ENCODE data around the gene TALDO1.
A peak's percentile ranks its signal among the peaks of the same experiment; 100 is the strongest.

Gene TALDO1

DNA sequence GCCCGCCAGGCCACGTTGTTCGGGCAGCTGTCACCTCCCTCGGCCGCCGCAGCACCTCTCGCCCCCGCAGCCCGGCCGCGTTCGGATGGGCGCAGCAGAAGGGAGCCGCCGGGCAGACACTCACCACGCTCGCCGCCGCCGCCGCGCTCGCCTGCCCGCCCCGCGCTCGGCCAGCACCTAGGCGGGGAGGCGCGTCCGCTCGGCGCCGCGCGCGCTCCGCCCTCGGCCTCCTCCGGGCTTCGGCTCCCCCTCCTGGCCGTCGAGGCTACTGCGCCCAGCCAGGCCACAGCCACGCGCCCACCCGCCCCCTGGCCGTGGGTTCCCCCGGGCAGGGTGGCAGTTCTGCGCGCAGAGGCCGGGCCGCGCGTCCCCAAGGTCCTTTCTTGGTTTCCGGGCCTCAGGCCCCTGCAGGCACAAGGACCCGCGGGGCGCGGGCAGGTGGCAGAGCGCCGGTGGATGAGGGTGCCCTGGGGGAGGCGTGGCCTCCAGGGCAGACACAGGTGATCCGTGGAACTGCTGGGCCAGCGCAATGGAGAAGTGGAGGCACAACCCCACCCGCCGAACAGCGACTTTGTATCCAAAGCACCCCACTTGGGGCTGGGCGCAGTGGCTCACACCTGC, 50.9 kb downstream of the TALDO1 start, which contains the start of gene SLC25A22:
TSS of gene SLC25A22 (minus strand) at position 189 of the 621 bp plus-strand sequence. CDS start 3,275 bp downstream, outside the sequence.
- H3K4me1 ChIP-seq (ENCODE audit: control insufficient read depth, insufficient read depth, low read length, poor library complexity, severe bottlenecking), result peaks cover 15% of the 10 kb centered on the region
- H3K4me3 ChIP-seq (ENCODE audit: extremely low read depth, insufficient read depth, low read length, poor library complexity, severe bottlenecking), result peak within 1 kb of the TSS; percentile 71
- 7 to 9% methylated on average over 54 to 69 of the region's 69 CpGs for WGBS, 2 experiments (ENCODE audit: insufficient coverage in 2 of 2)
- peaks cover 48% of the 10 kb centered on the region for H3K36me3 ChIP-seq (ENCODE audit: control insufficient read depth, insufficient read depth, low read length)
- H3K27ac ChIP-seq (ENCODE audit: low read depth, low read length, severe bottlenecking), result peak within 1 kb of the TSS; percentile 88
- H3K9me3 ChIP-seq (ENCODE audit: control insufficient read depth, low read length), result no peaks in the 10 kb centered on the region

DNA sequence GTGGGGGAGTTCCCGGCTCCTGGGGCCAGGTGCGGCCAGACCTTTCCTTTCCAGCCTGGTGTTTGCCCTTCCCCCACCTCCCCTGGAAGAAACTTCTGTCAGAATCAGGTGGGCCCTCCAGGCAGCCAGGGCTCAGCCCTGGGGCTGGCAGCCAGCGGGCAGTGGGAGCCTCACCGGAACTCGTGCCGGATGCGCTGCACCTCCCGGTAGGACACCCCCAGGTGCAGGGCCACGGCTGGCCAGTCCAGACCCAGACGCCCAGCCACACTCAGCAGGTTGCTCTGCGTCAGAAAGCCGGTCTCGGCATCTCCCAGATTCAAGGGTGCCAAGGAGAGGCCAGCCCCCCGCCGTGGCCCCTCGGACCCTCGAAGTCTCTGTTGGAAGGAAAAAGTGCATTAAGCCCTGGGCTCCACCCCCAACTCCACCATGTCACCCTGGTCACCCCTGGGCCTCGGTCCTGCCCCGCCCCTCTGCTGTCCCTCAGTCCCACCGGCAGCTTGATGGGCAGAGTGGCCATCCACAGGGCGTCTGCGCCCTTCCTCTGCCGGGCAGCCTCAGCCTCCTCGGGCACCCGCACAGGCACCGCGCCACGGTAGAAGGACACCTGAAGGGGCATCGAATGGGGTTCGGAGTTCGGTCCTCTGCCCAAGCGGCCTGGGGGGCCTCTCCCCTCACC, 52.5 kb downstream of the TALDO1 start:
- H3K9me3 ChIP-seq (ENCODE audit: control insufficient read depth, low read length), result no peaks in the 10 kb centered on the region
- H3K27ac ChIP-seq (ENCODE audit: low read depth, low read length, severe bottlenecking), result no peak overlapping the region
- peaks cover 36% of the 10 kb centered on the region for H3K36me3 ChIP-seq (ENCODE audit: control insufficient read depth, insufficient read depth, low read length)
- no peak overlapping the region for H3K4me3 ChIP-seq (ENCODE audit: extremely low read depth, insufficient read depth, low read length, poor library complexity, severe bottlenecking)
- H3K4me1 ChIP-seq (ENCODE audit: control insufficient read depth, insufficient read depth, low read length, poor library complexity, severe bottlenecking), result peaks cover 28% of the 10 kb centered on the region
- 96 to 97% methylated on average over 27 to 28 of the region's 32 CpGs for WGBS, 2 experiments (ENCODE audit: insufficient coverage in 2 of 2)

DNA sequence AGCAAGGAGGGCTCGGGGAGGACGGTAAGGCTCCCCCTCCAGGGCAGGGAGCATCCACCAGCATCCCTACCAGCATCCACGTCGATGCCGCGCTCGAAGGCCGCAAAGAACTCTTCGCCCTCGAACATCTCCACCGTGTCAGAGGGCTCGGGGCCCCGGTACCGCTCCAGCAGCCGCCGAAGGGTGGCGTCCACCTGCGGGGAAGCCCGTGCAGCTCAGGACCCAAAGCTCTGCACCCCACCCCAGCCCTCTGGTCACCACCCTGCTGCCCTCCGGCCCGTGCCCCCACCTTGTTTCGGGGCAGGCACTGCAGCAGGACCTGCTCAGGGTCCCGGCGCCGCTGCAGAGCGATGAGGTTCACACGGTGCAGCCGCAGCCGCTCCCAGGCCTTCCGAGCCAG, 53.2 kb downstream of the TALDO1 start:
- Histone ChIP-seq H3K4me1 (ENCODE audit: control insufficient read depth, insufficient read depth, low read length, poor library complexity, severe bottlenecking) (peaks cover 28% of the 10 kb centered on the region), H3K27ac (ENCODE audit: low read depth, low read length, severe bottlenecking) (no peak overlapping the region), H3K36me3 (ENCODE audit: control insufficient read depth, insufficient read depth, low read length) (peaks cover 36% of the 10 kb centered on the region), H3K9me3 (ENCODE audit: control insufficient read depth, low read length) (no peaks in the 10 kb centered on the region), H3K4me3 (ENCODE audit: extremely low read depth, insufficient read depth, low read length, poor library complexity, severe bottlenecking) (no peak overlapping the region)
- 95 to 97% methylated on average over 22 to 28 of the region's 30 CpGs for WGBS, 2 experiments (ENCODE audit: insufficient coverage in 2 of 2)

DNA sequence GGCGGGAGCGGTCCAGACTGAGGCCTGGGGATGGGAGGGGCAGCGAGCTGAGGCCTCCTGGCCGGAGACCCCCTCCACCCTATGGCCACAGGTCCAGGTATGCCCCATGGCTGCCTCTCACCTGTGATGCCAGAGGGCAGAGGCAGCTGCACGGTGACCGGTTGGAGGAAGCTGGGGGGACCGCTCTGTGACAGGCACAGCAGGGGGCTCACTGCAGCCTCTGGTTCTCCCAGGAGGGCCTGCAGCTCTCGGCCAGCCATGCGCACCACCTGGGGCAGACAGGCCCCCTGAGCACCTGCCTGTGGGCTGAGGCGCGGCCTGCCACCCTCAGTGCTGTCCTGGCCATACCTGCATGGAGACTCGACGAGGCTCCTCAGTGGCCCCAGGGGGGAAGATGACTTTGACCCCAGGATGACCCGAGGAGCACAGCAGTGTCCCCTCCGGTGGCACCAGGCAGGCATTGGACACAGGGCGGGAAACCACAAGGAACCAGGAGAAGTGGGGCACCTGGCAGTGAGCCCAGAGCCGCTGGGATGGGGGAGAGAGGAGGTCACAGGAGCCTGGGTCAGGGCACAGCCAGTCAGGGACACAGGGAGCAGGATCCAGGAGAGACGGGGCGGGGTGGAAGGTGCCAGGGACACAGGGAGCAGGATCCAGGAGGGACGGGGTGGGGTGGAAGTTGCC, 54.0 kb downstream of the TALDO1 start:
- no peaks in the 10 kb centered on the region for H3K9me3 ChIP-seq (ENCODE audit: control insufficient read depth, low read length)
- peaks cover 23% of the 10 kb centered on the region for H3K4me1 ChIP-seq (ENCODE audit: control insufficient read depth, insufficient read depth, low read length, poor library complexity, severe bottlenecking)
- 95 to 96% methylated on average over 18 to 19 of the region's 20 CpGs for WGBS, 2 experiments (ENCODE audit: insufficient coverage in 2 of 2)
- no peak overlapping the region for H3K27ac ChIP-seq (ENCODE audit: low read depth, low read length, severe bottlenecking)
- peaks cover 36% of the 10 kb centered on the region for H3K36me3 ChIP-seq (ENCODE audit: control insufficient read depth, insufficient read depth, low read length)
- H3K4me3 ChIP-seq (ENCODE audit: extremely low read depth, insufficient read depth, low read length, poor library complexity, severe bottlenecking), result no peak overlapping the region

DNA sequence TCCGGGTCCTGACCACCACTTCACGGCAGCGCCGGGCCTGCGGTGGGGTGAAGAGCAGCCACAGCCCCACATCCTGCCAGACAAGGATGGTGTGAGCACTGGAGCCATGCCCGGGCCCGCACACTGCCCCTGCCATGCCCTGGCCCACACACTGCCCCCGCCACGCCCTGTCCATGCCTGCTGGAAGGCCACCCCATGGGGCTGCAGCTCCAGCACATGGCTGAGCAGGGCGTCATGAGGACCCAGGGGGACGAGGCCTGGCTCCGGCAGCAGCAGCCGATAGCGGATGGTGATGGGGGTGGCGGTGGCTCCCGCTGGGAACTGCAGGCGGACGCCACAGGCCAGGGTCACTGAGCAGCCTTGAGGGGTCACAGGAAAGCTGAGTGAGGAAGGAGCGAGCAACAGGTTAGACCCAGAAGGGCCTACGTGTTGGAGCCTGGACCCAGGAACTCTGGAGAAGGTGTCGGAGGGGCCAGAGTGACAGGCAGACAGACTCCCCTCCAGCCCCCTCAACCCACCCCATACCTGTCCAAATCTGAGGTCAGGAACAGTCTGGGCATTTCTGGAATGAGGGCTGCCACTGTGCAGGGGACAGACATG, 54.9 kb downstream of the TALDO1 start:
- no peaks in the 10 kb centered on the region for H3K9me3 ChIP-seq (ENCODE audit: control insufficient read depth, low read length)
- no peak overlapping the region for H3K27ac ChIP-seq (ENCODE audit: low read depth, low read length, severe bottlenecking)
- WGBS, 2 experiments (ENCODE audit: insufficient coverage in 2 of 2), result 95 to 97% methylated on average over 19 to 20 of the region's 21 CpGs
- no peak overlapping the region for H3K4me3 ChIP-seq (ENCODE audit: extremely low read depth, insufficient read depth, low read length, poor library complexity, severe bottlenecking)
- peaks cover 36% of the 10 kb centered on the region for H3K36me3 ChIP-seq (ENCODE audit: control insufficient read depth, insufficient read depth, low read length)
- H3K4me1 ChIP-seq (ENCODE audit: control insufficient read depth, insufficient read depth, low read length, poor library complexity, severe bottlenecking), result peaks cover 15% of the 10 kb centered on the region

DNA sequence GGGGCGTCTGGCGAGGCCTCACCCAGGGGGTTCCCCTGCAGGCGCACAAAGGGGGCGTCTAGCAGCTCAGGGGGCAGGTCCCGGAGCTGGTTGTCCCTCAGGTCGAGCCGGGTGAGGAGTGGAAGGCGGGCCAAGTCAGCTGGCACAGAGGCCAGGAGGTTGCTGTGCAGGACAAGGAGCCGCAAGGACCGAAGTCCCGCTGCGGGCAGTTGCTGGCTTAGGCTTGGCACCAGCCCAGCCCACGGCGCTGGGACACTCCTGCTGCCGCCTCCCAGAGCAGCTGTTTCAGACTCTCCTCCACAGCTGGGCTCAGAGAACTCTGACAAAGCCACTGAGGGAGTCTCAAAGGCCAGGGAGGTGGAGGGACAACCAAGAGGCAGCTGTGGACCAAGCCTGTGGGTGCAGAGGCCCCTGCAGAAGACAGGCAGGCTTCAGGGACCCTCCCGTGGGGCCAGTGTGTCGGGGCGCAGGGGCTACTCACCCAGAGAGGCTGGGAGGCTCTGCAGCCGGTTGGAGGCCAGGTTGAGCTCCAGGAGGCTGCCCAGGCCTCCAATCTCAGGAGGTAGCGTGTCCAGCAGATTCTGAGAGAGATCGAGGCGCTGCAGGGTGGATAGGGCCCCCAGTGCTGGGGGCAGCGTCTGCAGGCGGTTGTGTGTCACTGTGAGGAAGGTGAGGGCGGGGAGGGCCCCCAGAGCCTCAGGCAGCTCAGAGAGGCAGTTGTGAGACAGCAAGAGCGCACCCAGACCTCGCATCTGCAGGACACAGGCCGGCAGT, 55.6 kb downstream of the TALDO1 start:
- no peak overlapping the region for H3K4me3 ChIP-seq (ENCODE audit: extremely low read depth, insufficient read depth, low read length, poor library complexity, severe bottlenecking)
- H3K9me3 ChIP-seq (ENCODE audit: control insufficient read depth, low read length), result no peaks in the 10 kb centered on the region
- H3K36me3 ChIP-seq (ENCODE audit: control insufficient read depth, insufficient read depth, low read length), result peaks cover 36% of the 10 kb centered on the region
- peaks cover 15% of the 10 kb centered on the region for H3K4me1 ChIP-seq (ENCODE audit: control insufficient read depth, insufficient read depth, low read length, poor library complexity, severe bottlenecking)
- 94% methylated on average over 28 of the region's 28 CpGs for WGBS, 2 experiments (ENCODE audit: insufficient coverage in 2 of 2)
- H3K27ac ChIP-seq (ENCODE audit: low read depth, low read length, severe bottlenecking), result no peak overlapping the region

DNA sequence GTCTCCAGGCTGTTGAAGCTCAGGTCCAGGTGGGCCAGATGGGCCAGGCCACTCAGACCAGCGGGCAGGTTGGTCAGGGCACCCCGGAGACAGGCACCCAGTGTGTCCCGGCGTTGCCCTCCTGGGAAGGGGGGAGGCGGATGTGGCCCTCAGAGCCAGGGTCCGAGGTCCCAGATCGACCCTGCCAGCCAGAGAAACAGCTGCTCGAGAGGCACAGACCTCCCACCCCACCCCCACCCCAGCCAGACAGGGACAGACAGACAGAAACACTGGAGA, 56.1 kb downstream of the TALDO1 start:
- H3K4me1 ChIP-seq (ENCODE audit: control insufficient read depth, insufficient read depth, low read length, poor library complexity, severe bottlenecking), result peaks cover 15% of the 10 kb centered on the region
- WGBS, 2 experiments (ENCODE audit: insufficient coverage in 2 of 2), result 91 to 100% methylated on average over 1 to 5 of the region's 8 CpGs
- H3K36me3 ChIP-seq (ENCODE audit: control insufficient read depth, insufficient read depth, low read length), result peaks cover 36% of the 10 kb centered on the region
- H3K4me3 ChIP-seq (ENCODE audit: extremely low read depth, insufficient read depth, low read length, poor library complexity, severe bottlenecking), result peak overlapping the region; percentile 58
- no peak overlapping the region for H3K27ac ChIP-seq (ENCODE audit: low read depth, low read length, severe bottlenecking)
- H3K9me3 ChIP-seq (ENCODE audit: control insufficient read depth, low read length), result no peaks in the 10 kb centered on the region

DNA sequence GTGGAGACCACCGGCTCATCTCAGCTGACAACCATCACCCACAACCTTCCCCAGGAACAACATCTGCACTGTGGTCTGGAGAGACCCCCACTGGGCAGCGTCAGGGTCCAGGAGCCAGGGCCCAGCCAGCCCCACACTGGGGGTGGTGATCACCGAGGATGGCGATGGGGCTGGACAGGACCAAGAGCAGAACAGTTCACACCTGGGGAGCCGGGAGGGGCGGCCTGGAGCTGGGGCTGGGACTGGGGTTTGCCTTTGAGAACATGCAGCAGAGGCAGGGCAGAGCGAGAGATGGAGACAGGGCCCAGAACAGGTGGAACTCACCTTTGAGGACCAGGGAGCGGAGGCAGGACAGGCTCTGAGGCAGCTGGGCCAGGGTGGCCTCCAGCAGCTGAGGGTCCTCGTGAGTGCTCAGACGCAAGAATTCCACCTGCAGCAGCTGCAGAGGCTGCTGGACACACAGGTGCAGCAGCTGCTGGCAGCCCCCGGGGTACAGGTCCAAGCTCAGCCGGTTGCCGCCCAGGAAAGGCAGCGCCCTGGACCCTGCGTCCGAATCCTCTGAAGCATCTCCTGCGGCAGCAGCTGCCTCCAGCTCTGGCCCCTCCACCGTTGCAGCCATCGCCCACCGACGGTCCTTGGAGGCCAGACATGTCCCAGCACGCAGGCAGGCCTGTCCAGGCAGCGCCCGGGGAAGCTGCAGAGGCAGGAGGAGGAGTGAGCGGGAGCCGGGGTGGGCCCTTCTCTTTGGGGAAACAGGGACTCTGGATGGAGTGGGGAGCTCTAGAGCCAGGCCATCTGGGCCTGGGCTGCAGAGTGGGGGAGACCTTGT, 56.7 kb downstream of the TALDO1 start:
- whole genome bisulfite sequencing, 2 experiments (ENCODE audit: insufficient coverage in 2 of 2), result 81 to 82% methylated on average over 22 to 25 of the region's 26 CpGs
- Histone ChIP-seq H3K27ac (ENCODE audit: low read depth, low read length, severe bottlenecking) (no peak overlapping the region), H3K4me1 (ENCODE audit: control insufficient read depth, insufficient read depth, low read length, poor library complexity, severe bottlenecking) (peaks cover 15% of the 10 kb centered on the region), H3K4me3 (ENCODE audit: extremely low read depth, insufficient read depth, low read length, poor library complexity, severe bottlenecking) (peak overlapping the region; percentile 58), H3K36me3 (ENCODE audit: control insufficient read depth, insufficient read depth, low read length) (peaks cover 34% of the 10 kb centered on the region), H3K9me3 (ENCODE audit: control insufficient read depth, low read length) (no peaks in the 10 kb centered on the region)

DNA sequence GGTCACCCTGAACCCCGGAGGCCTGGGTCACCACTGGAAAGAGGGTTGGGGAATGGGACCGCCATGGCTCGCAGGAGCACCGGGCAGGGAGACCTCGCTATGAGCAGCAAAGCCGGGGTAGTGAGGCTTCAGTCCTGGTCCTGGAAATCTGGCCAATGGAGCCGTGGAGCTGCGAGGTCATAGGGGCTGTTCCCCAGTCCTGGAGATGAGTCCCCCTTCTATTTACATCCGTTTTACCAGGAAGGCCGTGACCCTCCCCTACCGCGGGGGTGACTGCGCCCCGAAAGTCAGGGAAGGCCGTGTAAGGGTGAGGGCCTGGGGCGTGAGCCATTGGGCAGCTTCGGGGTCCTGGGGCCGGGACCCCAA, 57.3 kb downstream of the TALDO1 start:
- Histone ChIP-seq H3K36me3 (ENCODE audit: control insufficient read depth, insufficient read depth, low read length) (peaks cover 30% of the 10 kb centered on the region), H3K4me1 (ENCODE audit: control insufficient read depth, insufficient read depth, low read length, poor library complexity, severe bottlenecking) (peaks cover 15% of the 10 kb centered on the region), H3K9me3 (ENCODE audit: control insufficient read depth, low read length) (no peaks in the 10 kb centered on the region), H3K27ac (ENCODE audit: low read depth, low read length, severe bottlenecking) (no peak overlapping the region), H3K4me3 (ENCODE audit: extremely low read depth, insufficient read depth, low read length, poor library complexity, severe bottlenecking) (peak overlapping the region; percentile 58)
- 33 to 45% methylated on average over 11 to 16 of the region's 18 CpGs for WGBS, 2 experiments (ENCODE audit: insufficient coverage in 2 of 2)

Measured in mesodermal cell (in vitro differentiated cells).